SHP77 (cell line): Measurements from ENCODE around the gene PIP4K2C.
A peak's percentile ranks its signal among the peaks of the same experiment; 100 is the strongest.
"Not testable (repeated sequence)": the region's sequence is repeated elsewhere in the genome, so short reads cannot be mapped to it uniquely, and the experiment has no call there.

Experiments used
- DNase-seq, 2 experiments: peaks; one replicate each; lab custom pipeline; 2025; lab: John Stamatoyannopoulos, UW

PIP4K2C gene

DNA sequence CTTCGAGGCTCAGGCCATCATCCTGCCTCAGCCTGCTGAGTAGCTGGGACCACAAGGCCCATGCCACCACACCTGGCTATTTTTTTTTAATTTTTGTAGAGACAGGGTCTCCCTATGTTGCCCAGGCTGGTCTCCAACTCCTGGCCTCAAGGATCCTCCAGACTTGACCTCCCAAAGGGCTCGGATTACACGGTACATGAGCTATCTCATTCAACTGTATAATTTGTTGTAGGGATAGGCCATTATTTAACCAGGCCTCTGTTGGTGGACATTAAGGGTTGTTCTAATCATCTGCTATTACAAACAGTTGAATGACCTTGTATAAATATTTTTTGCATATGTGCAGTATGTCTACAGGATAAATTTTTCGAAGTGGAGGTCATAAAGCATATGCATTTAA, 32.1 kb upstream of the PIP4K2C start:
- DNase-seq: no peak

- no peak for DNase-seq
Measured at GRCh38 chr12:57560516-57560915, 30.5 kb upstream of the PIP4K2C start.

- DNase-seq: not testable (repeated sequence)
Measured at GRCh38 chr12:57561117-57561516, 29.9 kb upstream of the PIP4K2C start.

DNA sequence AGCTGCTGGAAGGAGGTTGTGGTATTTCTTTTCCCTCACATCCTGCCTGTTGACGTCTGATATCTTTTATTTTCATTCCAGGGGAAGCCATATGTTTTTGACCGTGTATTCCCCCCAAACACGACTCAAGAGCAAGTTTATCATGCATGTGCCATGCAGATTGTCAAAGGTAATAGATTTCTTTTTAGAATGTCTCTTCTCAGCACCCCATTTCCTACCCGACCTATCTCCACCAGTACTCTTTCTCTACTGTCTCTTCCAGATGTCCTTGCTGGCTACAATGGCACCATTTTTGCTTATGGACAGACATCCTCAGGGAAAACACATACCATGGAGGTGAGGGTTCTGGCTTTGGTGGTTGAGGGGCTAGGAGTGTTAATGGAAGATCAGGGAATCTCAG, 27.6 kb upstream of the PIP4K2C start:
- DNase-seq: no peak

GRCh38 chr12:57564178-57564740, 26.7 kb upstream of the PIP4K2C start:
- DNase-seq: no peak

- DNase-seq: no peak
Measured at GRCh38 chr12:57568838-57569237, 22.2 kb upstream of the PIP4K2C start.

- no peak for DNase-seq
Measured at GRCh38 chr12:57569858-57570257, 21.1 kb upstream of the PIP4K2C start.

DNA sequence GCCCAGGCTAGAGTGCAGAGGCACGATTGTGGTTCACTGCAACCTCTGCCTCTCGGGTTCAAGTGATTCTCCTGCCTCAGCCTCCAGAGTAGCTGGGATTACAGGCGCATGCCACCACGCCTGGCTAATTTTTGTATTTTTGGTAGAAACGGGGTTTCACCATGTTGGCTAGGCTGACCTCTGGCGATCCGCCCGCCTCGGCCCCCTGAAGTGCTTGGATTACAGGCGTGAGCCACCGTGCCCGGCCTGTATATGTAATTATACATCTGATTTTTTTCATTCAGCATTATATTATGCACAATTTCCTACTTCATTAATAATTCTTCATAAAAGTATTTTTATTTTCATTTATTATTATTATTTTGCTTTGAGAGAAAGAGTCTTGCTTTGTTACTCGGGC, 20.6 kb upstream of the PIP4K2C start:
- DNase-seq: not testable (repeated sequence)

- DNase-seq: no peak
Measured at GRCh38 chr12:57571926-57572762, 18.8 kb upstream of the PIP4K2C start.

DNA sequence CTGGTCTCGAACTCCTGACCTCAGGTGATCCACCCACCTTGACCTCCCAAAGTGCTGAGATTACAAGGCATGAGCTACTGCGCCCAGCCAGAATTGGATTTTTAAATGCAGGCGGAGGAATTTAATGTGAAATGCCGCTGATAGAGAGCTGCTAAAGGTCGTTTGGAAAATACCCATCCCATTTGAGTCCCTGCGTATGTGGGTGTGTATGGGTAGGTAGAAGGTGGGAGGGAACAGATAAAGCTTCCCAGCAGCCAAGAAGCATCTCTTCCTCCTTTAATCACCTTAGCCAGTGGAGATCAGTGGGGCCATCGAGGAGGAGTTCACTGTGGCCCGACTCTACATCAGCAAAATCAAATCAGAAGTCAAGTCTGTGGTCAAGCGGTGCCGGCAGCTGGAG, 16.2 kb upstream of the PIP4K2C start:
- DNase-seq: no peak

GRCh38 chr12:57575771-57576612, 15.0 kb upstream of the PIP4K2C start:
- no peak for DNase-seq

- no peak for DNase-seq
Measured at GRCh38 chr12:57576613-57577160, 14.3 kb upstream of the PIP4K2C start.

GRCh38 chr12:57577981-57578758, 12.8 kb upstream of the PIP4K2C start:
- no peak for DNase-seq

- DNase-seq: no peak
Measured at GRCh38 chr12:57579011-57579410, 12.0 kb upstream of the PIP4K2C start.

DNA sequence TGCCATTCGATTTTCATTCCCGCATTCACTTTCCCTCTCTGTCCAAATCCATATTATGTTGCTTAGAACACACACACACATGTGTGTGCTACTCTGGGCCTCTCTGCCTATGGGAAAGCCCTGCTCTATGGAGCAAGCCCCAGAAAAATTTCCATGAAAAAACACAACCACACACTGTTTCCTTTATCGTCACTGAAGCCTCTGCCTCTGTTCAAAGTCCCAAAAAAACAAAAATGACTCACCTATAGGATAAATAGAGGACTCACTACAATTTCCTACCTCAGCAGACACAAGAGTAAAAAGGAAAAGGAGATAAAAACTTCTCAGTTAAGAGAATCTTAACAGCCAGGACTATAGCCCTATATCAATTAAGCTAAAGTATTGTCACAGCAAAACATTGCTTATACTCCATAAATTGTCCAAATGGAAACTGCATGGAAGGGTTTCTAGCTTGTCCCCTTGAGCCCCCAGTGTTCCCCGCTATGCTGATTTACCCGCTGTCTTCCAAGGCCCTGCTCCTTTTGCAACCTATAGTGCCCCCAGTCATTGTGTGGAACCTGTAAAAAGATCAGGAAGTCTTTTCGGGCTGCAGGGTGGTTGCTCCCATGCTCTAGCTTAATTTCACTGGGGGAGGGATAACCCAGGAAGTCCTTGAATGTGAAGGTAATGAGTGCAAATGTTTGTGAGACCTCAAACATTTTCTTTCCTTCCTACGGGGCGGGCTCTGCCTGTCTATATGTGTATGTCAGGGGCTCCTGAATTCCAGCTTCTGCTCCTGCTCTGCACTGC, 11.1 kb upstream of the PIP4K2C start:
- no peak for DNase-seq

- DNase-seq: no peak
Measured at GRCh38 chr12:57580466-57580795, 10.6 kb upstream of the PIP4K2C start.

DNA sequence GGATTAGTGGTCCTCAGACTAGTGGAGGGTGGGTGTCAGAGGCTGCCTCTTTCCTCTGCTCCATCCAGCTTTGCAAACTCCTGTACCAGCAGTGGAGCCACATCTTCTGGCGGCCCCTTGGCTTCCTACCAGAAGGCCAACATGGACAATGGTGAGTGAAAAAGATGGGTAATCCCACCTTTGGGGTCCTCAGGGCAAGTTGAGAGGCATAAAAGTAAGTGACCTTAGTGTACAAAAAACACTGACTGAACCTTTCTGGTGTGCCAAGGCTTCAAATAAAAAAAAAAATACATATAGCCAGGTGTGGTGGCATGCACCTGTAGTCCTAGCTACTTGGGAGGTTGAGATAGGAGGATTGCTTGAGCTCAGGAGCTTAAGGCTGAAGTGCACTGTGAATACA, 9.2 kb upstream of the PIP4K2C start:
- no peak for DNase-seq

GRCh38 chr12:57582440-57582839, 8.6 kb upstream of the PIP4K2C start:
- DNase-seq: no peak

DNA sequence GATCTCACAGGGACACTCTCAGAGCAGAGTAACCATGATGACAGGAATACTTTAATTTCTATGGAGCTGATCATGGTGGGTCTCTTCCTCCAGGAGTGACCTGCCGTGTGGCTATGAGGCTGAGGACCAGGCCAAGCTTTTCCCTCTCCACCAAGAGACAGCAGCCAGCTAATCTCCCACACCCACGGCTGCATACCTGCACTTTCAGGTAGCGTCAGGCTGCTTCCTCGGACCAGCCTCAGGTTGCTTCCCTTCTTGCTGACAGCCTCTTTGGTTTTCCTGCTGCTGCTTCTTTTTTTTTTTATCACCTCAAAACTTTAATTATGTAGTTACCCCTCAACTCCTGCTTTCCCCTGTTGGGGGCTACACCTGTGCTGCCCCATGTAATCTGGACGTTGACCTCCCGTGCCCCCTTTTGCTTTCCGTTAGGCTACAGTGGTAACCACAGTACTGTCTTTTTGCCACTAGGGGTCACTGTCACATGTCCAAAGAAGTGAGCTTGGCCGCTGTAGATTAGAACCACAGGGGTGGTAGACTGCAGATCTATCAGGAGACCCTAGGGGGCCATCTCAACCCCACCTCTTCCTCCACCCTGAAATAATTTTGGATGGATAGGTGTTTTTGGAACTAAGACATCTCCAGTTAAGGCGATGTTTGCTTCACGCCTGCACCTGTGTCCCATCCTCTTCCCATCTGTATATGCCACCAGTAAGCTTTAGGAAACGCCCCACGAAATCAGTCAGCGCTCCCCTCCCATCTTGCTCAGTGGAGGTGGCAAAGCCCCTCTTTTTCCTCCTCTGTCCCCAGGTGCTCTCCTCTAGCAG, 7.8 kb upstream of the PIP4K2C start:
- DNase-seq: peak; percentile 81 to 83

- DNase-seq: no peak
Measured at GRCh38 chr12:57584050-57584449, 6.9 kb upstream of the PIP4K2C start.
